Osteocyte (in vitro differentiated cells): Measurements from ENCODE around the gene TBX21. TPM values are rescaled to one million over a fixed set of nuclear protein-coding genes. Genes with fewer than 3 reads are reported as not detected.

Source experiments
- DNase-seq: peaks from one replicate; pipeline ENCODE4 v3.0.0; 2021; ENCODE audit warnings: mixed read lengths; ENCODE audit not compliant: unreplicated experiment; ENCODE audit errors: extremely low spot score
- H3K27ac Mint-ChIP-seq: one replicate; pipeline ENCODE4 v1.8.0; 2021; ENCODE audit warnings: mild to moderate bottlenecking, mixed read lengths; ENCODE audit not compliant: unreplicated experiment
- H3K27me3 Mint-ChIP-seq: one replicate; pipeline ENCODE4 v1.8.0; 2021; ENCODE audit warnings: mixed read lengths; ENCODE audit not compliant: unreplicated experiment
- H3K36me3 Mint-ChIP-seq: one replicate; pipeline ENCODE4 v1.8.0; 2021; ENCODE audit warnings: mixed read lengths; ENCODE audit not compliant: unreplicated experiment
- H3K4me1 Mint-ChIP-seq: one replicate; pipeline ENCODE4 v1.8.0; 2021; ENCODE audit warnings: mixed read lengths; ENCODE audit not compliant: unreplicated experiment
- H3K4me3 Mint-ChIP-seq: one replicate; pipeline ENCODE4 v1.8.0; 2021; ENCODE audit warnings: mild to moderate bottlenecking, moderate library complexity, mixed read lengths; ENCODE audit not compliant: unreplicated experiment
- H3K9me3 Mint-ChIP-seq: one replicate; pipeline ENCODE4 v1.8.0; 2021; ENCODE audit warnings: mixed read lengths; ENCODE audit not compliant: unreplicated experiment
- total RNA-seq: library from RNA; stranded (reverse); gene quantifications from 2 replicates; pipeline ENCODE4 v1.2.1, GENCODE V29; 2021
- TF ChIP-seq, protein P1 (sequence below): fragments of 200-600 bp; sonication (generic); IDR thresholded peaks from 2 replicates; pipeline ENCODE4 v1.5.0; 2021; ENCODE audit warnings: antibody characterized with exemption, mild to moderate bottlenecking, moderate library complexity

TBX21 gene
- total RNA-seq, 1 donor from 2014 or later = not detected

- H3K36me3 Mint-ChIP-seq = peaks cover 28% of the 10 kb centered on the region
- H3K27ac Mint-ChIP-seq = no peak overlapping the region
- H3K4me1 Mint-ChIP-seq = peaks cover 1% of the 10 kb centered on the region
- TF ChIP-seq, protein P1, sequence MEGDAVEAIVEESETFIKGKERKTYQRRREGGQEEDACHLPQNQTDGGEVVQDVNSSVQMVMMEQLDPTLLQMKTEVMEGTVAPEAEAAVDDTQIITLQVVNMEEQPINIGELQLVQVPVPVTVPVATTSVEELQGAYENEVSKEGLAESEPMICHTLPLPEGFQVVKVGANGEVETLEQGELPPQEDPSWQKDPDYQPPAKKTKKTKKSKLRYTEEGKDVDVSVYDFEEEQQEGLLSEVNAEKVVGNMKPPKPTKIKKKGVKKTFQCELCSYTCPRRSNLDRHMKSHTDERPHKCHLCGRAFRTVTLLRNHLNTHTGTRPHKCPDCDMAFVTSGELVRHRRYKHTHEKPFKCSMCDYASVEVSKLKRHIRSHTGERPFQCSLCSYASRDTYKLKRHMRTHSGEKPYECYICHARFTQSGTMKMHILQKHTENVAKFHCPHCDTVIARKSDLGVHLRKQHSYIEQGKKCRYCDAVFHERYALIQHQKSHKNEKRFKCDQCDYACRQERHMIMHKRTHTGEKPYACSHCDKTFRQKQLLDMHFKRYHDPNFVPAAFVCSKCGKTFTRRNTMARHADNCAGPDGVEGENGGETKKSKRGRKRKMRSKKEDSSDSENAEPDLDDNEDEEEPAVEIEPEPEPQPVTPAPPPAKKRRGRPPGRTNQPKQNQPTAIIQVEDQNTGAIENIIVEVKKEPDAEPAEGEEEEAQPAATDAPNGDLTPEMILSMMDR = no peak
- no peak for DNase-seq
- no peaks in the 10 kb centered on the region for H3K9me3 Mint-ChIP-seq
- no peak overlapping the region for H3K4me3 Mint-ChIP-seq
- H3K27me3 Mint-ChIP-seq = peaks cover 15% of the 10 kb centered on the region
Observed at GRCh38 chr17:47708312-47708863, 24.6 kb upstream of the TBX21 start.

DNA sequence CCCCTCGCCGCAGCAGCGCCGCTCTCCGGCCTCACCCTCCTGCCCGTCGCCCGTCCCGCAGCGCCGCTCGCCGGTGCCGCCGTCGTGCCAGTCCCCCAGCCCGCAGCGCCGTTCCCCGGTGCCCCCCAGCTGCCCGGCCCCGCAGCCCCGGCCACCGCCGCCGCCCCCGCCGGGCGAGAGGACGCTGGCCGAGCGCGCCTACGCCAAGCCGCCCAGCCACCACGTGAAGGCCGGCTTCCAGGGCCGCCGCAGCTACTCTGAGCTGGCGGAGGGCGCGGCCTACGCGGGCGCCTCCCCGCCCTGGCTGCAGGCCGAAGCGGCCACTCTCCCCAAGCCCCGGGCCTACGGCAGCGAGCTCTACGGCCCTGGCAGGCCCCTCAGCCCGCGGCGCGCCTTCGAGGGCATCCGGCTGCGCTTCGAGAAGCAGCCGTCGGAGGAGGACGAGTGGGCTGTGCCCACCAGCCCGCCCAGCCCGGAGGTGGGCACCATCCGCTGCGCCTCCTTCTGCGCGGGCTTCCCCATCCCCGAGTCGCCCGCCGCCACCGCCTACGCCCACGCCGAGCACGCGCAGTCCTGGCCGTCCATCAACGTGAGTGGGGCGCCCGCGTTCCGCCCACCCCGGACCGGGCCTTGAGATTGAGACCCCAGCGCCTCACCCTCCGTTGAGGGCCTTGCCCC lies 24.0 kb upstream of the TBX21 start:
- H3K9me3 Mint-ChIP-seq = no peaks in the 10 kb centered on the region
- TF ChIP-seq, protein P1 = no peak
- no peak for DNase-seq
- H3K4me3 Mint-ChIP-seq = no peak overlapping the region
- H3K36me3 Mint-ChIP-seq = peaks cover 24% of the 10 kb centered on the region
- no peak overlapping the region for H3K27ac Mint-ChIP-seq
- peaks cover 1% of the 10 kb centered on the region for H3K4me1 Mint-ChIP-seq
- H3K27me3 Mint-ChIP-seq = peaks cover 20% of the 10 kb centered on the region

GRCh38 chr17:47709594-47709993 lies 23.4 kb upstream of the TBX21 start:
- no peak for DNase-seq
- H3K4me3 Mint-ChIP-seq = no peak overlapping the region
- H3K4me1 Mint-ChIP-seq = peaks cover 1% of the 10 kb centered on the region
- peaks cover 24% of the 10 kb centered on the region for H3K36me3 Mint-ChIP-seq
- H3K27me3 Mint-ChIP-seq = peaks cover 24% of the 10 kb centered on the region
- H3K9me3 Mint-ChIP-seq = no peaks in the 10 kb centered on the region
- TF ChIP-seq, protein P1 = no peak
- H3K27ac Mint-ChIP-seq = no peak overlapping the region

- TF ChIP-seq, protein P1 = no peak
- H3K4me1 Mint-ChIP-seq = peaks cover 1% of the 10 kb centered on the region
- peaks cover 16% of the 10 kb centered on the region for H3K36me3 Mint-ChIP-seq
- H3K27me3 Mint-ChIP-seq = peaks cover 29% of the 10 kb centered on the region
- H3K4me3 Mint-ChIP-seq = no peak overlapping the region
- DNase-seq = no peak
- no peaks in the 10 kb centered on the region for H3K9me3 Mint-ChIP-seq
- no peak overlapping the region for H3K27ac Mint-ChIP-seq
Observed at GRCh38 chr17:47711366-47712099, 21.5 kb upstream of the TBX21 start.

DNA sequence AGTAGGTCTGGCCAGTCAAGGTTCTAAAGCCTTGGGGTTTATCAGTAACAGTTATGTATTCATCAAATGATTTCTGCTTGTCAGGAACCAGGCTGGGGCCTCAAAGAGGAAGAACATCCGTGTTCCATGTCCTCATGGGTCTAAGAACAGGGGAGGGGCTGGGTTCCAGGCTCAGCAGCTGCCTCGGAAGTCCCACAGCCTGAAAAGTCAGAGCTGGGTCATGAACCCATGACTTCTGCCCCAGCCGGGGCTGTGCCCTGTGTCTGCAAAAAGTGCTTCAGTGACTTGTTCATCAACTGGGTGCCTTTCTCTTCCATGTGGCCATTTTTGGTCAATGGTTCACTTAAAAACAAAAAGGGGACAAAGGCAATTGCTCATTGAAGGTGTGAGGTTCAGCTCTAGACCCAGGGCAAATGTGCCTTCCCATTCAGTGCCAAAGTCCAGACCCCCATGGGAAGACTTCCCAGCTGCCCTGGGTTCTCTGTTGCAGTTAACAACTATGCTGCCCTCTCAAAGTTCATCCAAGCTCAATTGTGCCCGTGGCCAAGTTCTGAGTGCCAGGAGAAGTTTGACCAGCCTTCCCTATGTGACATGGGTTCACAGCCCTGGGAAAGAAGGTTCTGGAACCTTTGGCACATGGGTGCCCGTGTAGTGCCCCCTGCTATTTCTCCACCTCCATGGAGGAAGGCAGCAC lies 20.6 kb upstream of the TBX21 start:
- Mint-ChIP-seq H3K9me3 (no peaks in the 10 kb centered on the region), H3K4me3 (no peak overlapping the region), H3K36me3 (peaks cover 16% of the 10 kb centered on the region), H3K4me1 (no peaks in the 10 kb centered on the region), H3K27me3 (peaks cover 32% of the 10 kb centered on the region), H3K27ac (no peak overlapping the region)
- TF ChIP-seq, protein P1 = no peak
- DNase-seq = no peak
